Activated T-helper 2 cell treated with anti-CD3 and anti-CD28 coated beads, Interferon-gamma antibody, Interleukin-2, Interleukin-4, amounts not matched to agents 10 μg/mL and 5 μg/mL and 100 μg/mL, durations not matched to agents 14 hours and 24 hours and 36 hours (primary cell): ENCODE data around the gene NAA80. TPM values are rescaled to one million over a fixed set of nuclear protein-coding genes. Genes with fewer than 3 reads are reported as not detected.
"Not testable (repeated sequence)": the region's sequence is repeated elsewhere in the genome, so short reads cannot be mapped to it uniquely, and the experiment has no call there.

Experiments used
- DNase-seq: peaks from one replicate; pipeline ENCODE4 v3.0.0; 2021; ENCODE audit warnings: low spot score
- H3K27ac Mint-ChIP-seq: one replicate; pipeline ENCODE4 v1.8.0; 2021; ENCODE audit warnings: mixed read lengths
- H3K27me3 Mint-ChIP-seq: one replicate; pipeline ENCODE4 v1.8.0; 2021; ENCODE audit warnings: low read depth, mixed read lengths
- H3K36me3 Mint-ChIP-seq: one replicate; pipeline ENCODE4 v1.8.0; 2021; ENCODE audit warnings: low read depth, mixed read lengths
- H3K4me1 Mint-ChIP-seq: one replicate; pipeline ENCODE4 v1.8.0; 2021; ENCODE audit warnings: low read depth, mixed read lengths
- H3K4me3 Mint-ChIP-seq: one replicate; pipeline ENCODE4 v1.8.0; 2021; ENCODE audit warnings: low read depth, mild to moderate bottlenecking, moderate library complexity, mixed read lengths
- H3K9me3 Mint-ChIP-seq: one replicate; pipeline ENCODE4 v1.8.0; 2021; ENCODE audit warnings: mixed read lengths
- intact Hi-C: fragments of 100-400 bp; cut with micrococcal nuclease; formaldehyde crosslinking; loops from one replicate; pipeline ENCODE4 v1.15.1; 2023
- total RNA-seq: library from RNA; stranded (reverse); gene quantifications from 2 replicates; pipeline ENCODE4 v1.2.3, GENCODE V29; 2022

Gene NAA80
- total RNA-seq, 1 donor from 2014 or later = 24.9 TPM

DNA sequence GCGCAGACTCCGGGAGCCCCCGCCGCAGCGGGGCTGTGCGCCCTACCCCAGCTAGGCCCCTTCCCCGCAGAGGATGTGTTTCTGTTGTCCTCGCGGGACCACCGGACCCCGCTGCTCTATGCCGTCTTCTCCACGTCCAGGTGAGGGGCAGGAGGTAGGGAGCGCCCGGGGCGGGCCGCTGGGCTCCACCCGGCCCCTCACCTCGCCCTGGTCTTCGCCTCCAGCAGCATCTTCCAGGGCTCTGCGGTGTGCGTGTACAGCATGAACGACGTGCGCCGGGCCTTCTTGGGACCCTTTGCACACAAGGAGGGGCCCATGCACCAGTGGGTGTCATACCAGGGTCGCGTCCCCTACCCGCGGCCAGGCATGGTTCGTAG, 25.5 kb downstream of the NAA80 start:
- no peak overlapping the region for H3K27ac Mint-ChIP-seq
- H3K36me3 Mint-ChIP-seq = no peaks in the 10 kb centered on the region
- DNase-seq = no peak
- no peaks in the 10 kb centered on the region for H3K9me3 Mint-ChIP-seq
- intact Hi-C loops = loop anchor here (1.0 to 2.0 kb wide), 6 partner anchors 13 to 152 kb away; no protein-coding TSS in a partner anchor
- no peak overlapping the region for H3K4me3 Mint-ChIP-seq
- H3K27me3 Mint-ChIP-seq = peaks cover 38% of the 10 kb centered on the region
- H3K4me1 Mint-ChIP-seq = peaks cover 11% of the 10 kb centered on the region

DNA sequence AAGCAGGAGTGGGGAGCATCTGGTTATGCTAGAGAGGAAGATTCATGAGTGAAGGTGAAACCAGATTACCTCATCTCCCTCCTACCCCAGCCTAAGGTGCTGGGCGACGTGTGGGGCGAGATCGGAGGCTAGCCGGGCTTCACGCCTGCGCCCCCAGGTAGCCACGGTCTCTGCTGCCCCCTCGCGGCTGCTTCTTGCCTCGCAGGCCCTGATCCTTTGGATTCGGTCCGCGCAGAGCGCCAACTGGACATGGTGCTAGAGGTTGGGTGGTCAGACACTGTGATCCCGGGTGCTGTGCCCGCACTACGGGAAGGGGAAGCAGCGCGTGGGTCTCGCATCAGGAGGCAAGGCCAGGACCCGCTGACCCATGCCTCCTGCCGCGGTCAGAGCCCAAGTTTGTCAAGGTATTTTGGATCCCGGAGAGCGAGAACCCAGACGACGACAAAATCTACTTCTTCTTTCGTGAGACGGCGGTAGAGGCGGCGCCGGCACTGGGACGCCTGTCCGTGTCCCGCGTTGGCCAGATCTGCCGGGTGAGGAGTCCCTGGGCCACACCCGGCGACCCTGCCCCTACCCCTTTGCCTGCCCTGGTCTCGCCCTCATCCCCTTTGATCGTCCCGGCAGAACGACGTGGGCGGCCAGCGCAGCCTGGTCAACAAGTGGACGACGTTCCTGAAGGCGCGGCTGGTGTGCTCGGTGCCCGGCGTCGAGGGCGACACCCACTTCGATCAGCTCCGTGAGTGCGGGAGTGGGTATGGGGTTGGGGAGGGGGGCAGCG, 26.1 kb downstream of the NAA80 start:
- H3K27me3 Mint-ChIP-seq = peaks cover 39% of the 10 kb centered on the region
- intact Hi-C loops = loop anchor here (1.0 to 2.0 kb wide), 4 partner anchors 13 to 152 kb away; no protein-coding TSS in a partner anchor
- H3K4me3 Mint-ChIP-seq = peak overlapping the region; percentile 64
- H3K4me1 Mint-ChIP-seq = peaks cover 11% of the 10 kb centered on the region
- H3K27ac Mint-ChIP-seq = no peak overlapping the region
- peak; percentile 82 for DNase-seq
- no peaks in the 10 kb centered on the region for H3K36me3 Mint-ChIP-seq
- H3K9me3 Mint-ChIP-seq = no peaks in the 10 kb centered on the region

DNA sequence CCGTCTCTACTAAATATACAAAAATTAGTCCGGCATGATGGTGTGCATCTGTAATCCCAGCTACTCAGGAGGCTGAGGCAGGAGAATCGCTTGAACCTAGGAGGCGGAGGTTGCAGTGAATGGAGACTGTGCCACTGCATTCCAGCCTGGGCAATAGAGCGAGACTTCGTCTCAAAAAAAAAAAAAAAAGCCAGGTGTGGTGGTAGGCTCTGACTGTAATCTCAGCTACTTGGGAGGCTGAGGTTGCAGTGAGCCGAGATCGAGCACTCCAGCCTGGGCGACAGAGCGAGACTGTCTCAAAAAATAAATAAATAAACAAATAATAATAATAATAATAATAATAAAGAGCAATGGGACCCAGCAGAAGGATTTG, 26.7 kb downstream of the NAA80 start:
- intact Hi-C loops = loop anchor here (2.0 kb wide), 1 partner anchor 26 kb away; no protein-coding TSS in a partner anchor
- H3K4me1 Mint-ChIP-seq = peaks cover 11% of the 10 kb centered on the region
- not testable (repeated sequence) for H3K9me3 Mint-ChIP-seq, H3K27ac Mint-ChIP-seq, H3K4me3 Mint-ChIP-seq, DNase-seq, H3K36me3 Mint-ChIP-seq
- H3K27me3 Mint-ChIP-seq = peaks cover 39% of the 10 kb centered on the region

- H3K4me3 Mint-ChIP-seq = no peak overlapping the region
- DNase-seq = no peak
- H3K36me3 Mint-ChIP-seq = no peaks in the 10 kb centered on the region
- peaks cover 39% of the 10 kb centered on the region for H3K27me3 Mint-ChIP-seq
- H3K9me3 Mint-ChIP-seq = no peaks in the 10 kb centered on the region
- no peak overlapping the region for H3K27ac Mint-ChIP-seq
- H3K4me1 Mint-ChIP-seq = peaks cover 11% of the 10 kb centered on the region
- intact Hi-C loops = no loop called here
These were observed 27.8 kb downstream of the NAA80 start for GRCh38 chr3:50271314-50271936.

GRCh38 chr3:50270422-50271224, 28.6 kb downstream of the NAA80 start:
- intact Hi-C loops = no loop called here
- no peak for DNase-seq
- H3K27ac Mint-ChIP-seq = no peak overlapping the region
- peaks cover 37% of the 10 kb centered on the region for H3K27me3 Mint-ChIP-seq
- H3K4me1 Mint-ChIP-seq = peaks cover 8% of the 10 kb centered on the region
- H3K9me3 Mint-ChIP-seq = no peaks in the 10 kb centered on the region
- H3K4me3 Mint-ChIP-seq = no peak overlapping the region
- H3K36me3 Mint-ChIP-seq = no peaks in the 10 kb centered on the region

- no peaks in the 10 kb centered on the region for H3K9me3 Mint-ChIP-seq
- H3K27me3 Mint-ChIP-seq = peaks cover 31% of the 10 kb centered on the region
- H3K36me3 Mint-ChIP-seq = no peaks in the 10 kb centered on the region
- H3K27ac Mint-ChIP-seq = no peak overlapping the region
- DNase-seq = no peak
- no peak overlapping the region for H3K4me3 Mint-ChIP-seq
- peaks cover 8% of the 10 kb centered on the region for H3K4me1 Mint-ChIP-seq
- intact Hi-C loops = no loop called here
These were observed 29.2 kb downstream of the NAA80 start for GRCh38 chr3:50269977-50270413.

- no peak overlapping the region for H3K27ac Mint-ChIP-seq
- DNase-seq = no peak
- intact Hi-C loops = no loop called here
- peaks cover 27% of the 10 kb centered on the region for H3K27me3 Mint-ChIP-seq
- H3K4me1 Mint-ChIP-seq = peaks cover 6% of the 10 kb centered on the region
- no peak overlapping the region for H3K4me3 Mint-ChIP-seq
- H3K36me3 Mint-ChIP-seq = no peaks in the 10 kb centered on the region
- no peaks in the 10 kb centered on the region for H3K9me3 Mint-ChIP-seq
These were observed 29.7 kb downstream of the NAA80 start for GRCh38 chr3:50269460-50269859.

DNA sequence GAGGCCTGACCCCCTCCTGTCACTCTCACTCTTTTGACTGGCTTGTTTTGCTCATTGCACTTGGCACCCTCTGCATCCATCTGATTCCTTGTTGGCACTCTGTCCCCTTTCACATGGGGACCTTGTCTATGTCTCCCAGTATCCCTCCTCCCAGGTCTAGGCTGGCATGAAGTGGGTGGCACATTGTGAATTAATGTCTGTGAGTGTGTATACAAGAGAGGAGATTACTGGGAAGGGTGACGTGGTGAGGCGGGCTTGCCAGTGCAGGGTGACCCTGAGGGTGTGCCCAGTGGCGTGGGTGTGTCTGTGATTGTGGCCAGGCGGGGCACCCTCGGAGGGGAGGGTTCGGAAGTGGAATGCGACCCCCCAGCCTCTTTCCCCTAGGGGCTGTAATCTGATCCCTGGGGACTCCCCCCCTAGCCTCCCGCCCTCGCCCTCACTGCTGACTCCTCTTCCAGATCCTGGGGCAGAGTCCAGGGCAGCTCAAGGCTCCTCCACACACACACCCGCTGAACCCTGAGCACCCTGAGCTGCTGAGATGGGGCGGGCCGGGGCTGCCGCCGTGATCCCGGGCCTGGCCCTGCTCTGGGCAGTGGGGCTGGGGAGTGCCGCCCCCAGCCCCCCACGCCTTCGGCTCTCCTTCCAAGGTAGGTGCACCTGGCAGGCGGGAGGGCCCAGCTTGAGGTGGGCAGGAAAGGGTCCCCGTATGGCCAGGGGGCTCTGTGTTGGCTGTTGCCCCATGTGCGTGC, 30.3 kb downstream of the NAA80 start, which contains the start of gene SEMA3B:
TSS of gene SEMA3B (plus strand) at position 445 of the 749 bp plus-strand sequence. CDS start at position 539, 94 bp downstream.
- Mint-ChIP-seq H3K9me3 (no peaks in the 10 kb centered on the region), H3K4me3 (no peak within 1 kb of the TSS), H3K36me3 (no peaks in the 10 kb centered on the region), H3K27me3 (peaks cover 22% of the 10 kb centered on the region), H3K27ac (no peak within 1 kb of the TSS), H3K4me1 (peaks cover 2% of the 10 kb centered on the region)
- intact Hi-C loops = no loop called here
- DNase-seq = no peak

GRCh38 chr3:50268276-50268675, 30.9 kb downstream of the NAA80 start:
- H3K9me3 Mint-ChIP-seq = no peaks in the 10 kb centered on the region
- no peak for DNase-seq
- no peaks in the 10 kb centered on the region for H3K36me3 Mint-ChIP-seq
- H3K27ac Mint-ChIP-seq = no peak overlapping the region
- peaks cover 21% of the 10 kb centered on the region for H3K27me3 Mint-ChIP-seq
- no peak overlapping the region for H3K4me3 Mint-ChIP-seq
- intact Hi-C loops = no loop called here
- peaks cover 2% of the 10 kb centered on the region for H3K4me1 Mint-ChIP-seq

DNA sequence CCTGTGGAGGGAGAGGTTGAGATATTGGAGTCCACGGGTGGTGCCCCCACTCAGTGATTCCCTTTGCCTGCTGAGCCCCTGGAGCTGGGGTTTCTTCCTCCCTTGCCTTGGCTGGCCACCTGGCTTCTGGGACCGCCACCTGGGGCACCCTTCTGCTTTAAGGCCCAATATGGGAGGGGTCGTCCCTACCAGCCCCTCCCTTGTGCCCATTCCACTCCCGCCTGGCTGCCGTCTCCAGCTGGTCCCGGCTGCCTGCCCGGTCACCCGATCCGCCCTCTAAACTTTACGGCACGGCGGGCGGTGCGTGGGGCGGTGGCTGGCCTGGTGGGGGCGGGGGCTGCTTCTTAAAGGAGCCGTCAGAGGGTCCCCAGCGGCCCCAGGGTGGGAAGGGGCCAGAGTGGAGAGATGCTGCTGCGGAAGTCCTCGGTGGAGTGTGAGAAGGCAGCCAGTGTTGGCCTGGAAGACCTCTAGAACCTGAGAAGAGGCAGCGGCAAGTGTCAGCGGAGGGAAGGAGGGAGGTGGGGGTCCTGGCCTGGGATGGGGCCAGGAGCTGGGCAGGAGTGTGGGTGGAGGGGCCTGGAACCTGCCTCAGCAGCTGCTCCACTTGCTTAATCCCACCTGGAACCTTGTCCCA, 31.8 kb downstream of the NAA80 start:
- H3K27me3 Mint-ChIP-seq = peaks cover 18% of the 10 kb centered on the region
- H3K4me3 Mint-ChIP-seq = no peak overlapping the region
- H3K9me3 Mint-ChIP-seq = no peaks in the 10 kb centered on the region
- no peaks in the 10 kb centered on the region for H3K36me3 Mint-ChIP-seq
- intact Hi-C loops = no loop called here
- no peak for DNase-seq
- H3K4me1 Mint-ChIP-seq = no peaks in the 10 kb centered on the region
- H3K27ac Mint-ChIP-seq = no peak overlapping the region

- peaks cover 18% of the 10 kb centered on the region for H3K27me3 Mint-ChIP-seq
- H3K9me3 Mint-ChIP-seq = no peaks in the 10 kb centered on the region
- DNase-seq = no peak
- H3K27ac Mint-ChIP-seq = no peak overlapping the region
- no peak overlapping the region for H3K4me3 Mint-ChIP-seq
- no peaks in the 10 kb centered on the region for H3K36me3 Mint-ChIP-seq
- intact Hi-C loops = no loop called here
- no peaks in the 10 kb centered on the region for H3K4me1 Mint-ChIP-seq
These were observed 32.4 kb downstream of the NAA80 start for GRCh38 chr3:50266836-50267235.

DNA sequence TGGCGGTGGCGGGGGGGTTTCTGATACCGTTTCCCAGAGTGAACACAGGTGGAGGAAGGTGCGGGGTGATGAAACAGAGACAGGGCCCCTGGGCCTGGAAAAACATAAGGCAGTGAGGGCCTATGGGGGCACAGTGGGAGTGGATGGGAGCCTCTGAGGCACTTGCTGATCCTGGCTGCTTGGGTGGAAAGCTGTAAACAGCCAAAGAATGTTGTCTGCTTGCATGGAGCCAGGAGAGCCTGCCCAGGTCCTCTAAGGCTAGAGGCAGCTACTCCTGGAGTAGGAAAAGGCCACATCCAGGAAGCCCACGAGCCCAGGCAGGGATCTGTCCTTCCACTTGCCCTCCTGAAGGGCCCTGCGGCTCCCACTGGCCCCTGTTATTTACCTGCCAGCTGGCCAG, 33.2 kb downstream of the NAA80 start:
- no peaks in the 10 kb centered on the region for H3K36me3 Mint-ChIP-seq
- intact Hi-C loops = no loop called here
- no peak overlapping the region for H3K4me3 Mint-ChIP-seq
- H3K4me1 Mint-ChIP-seq = no peaks in the 10 kb centered on the region
- H3K9me3 Mint-ChIP-seq = no peaks in the 10 kb centered on the region
- H3K27me3 Mint-ChIP-seq = peaks cover 18% of the 10 kb centered on the region
- DNase-seq = no peak
- H3K27ac Mint-ChIP-seq = no peak overlapping the region
